ENCODE measurements around the gene ANKRD28. TPM values are rescaled to one million over a fixed set of nuclear protein-coding genes. Genes with fewer than 3 reads are reported as not detected.
"Not testable (repeated sequence)": the region's sequence is repeated elsewhere in the genome, so short reads cannot be mapped to it uniquely, and the experiment has no call there.

The ANKRD28 gene
- total and polyA plus RNA-seq, 9 donors: 19.9 to 32.1 (median 24.9) TPM

GRCh38 chr3:15633159-15633558 lies 164.6 kb downstream of the ANKRD28 start:
- H3K27ac ChIP-seq (ENCODE audit: low read length): peak overlapping the region; percentile 90
- peaks cover 61% of the 10 kb centered on the region for H3K4me1 ChIP-seq (ENCODE audit: control insufficient read depth, insufficient read depth, low read length)

GRCh38 chr3:15632212-15632580 lies 165.6 kb downstream of the ANKRD28 start:
- WGBS (ENCODE audit: insufficient coverage): 95% methylated on average over 4 of the region's 4 CpGs
- Histone ChIP-seq H3K9me3 (replicated peaks; ENCODE audit: control insufficient read depth, low read depth, low read length) (no peaks in the 10 kb centered on the region), H3K27me3 (ENCODE audit: control insufficient read depth, insufficient read depth, low read length) (no peaks in the 10 kb centered on the region), H3K4me1 (ENCODE audit: control insufficient read depth, insufficient read depth, low read length) (peaks cover 51% of the 10 kb centered on the region), H3K4me3 (ENCODE audit: low read length) (no peak overlapping the region), H3K36me3 (ENCODE audit: control insufficient read depth, insufficient read depth, low read length) (no peaks in the 10 kb centered on the region), H3K27ac (ENCODE audit: low read length) (peak overlapping the region; percentile 14)
- DNase-seq: no peak

More at GRCh38 chr3:15633159-15633558, 164.6 kb downstream of the ANKRD28 start:
- DNase-seq: no peak
- WGBS (ENCODE audit: insufficient coverage): 100% methylated on average over 1 of the region's 5 CpGs
- Histone ChIP-seq H3K9me3 (replicated peaks; ENCODE audit: control insufficient read depth, low read depth, low read length) (no peaks in the 10 kb centered on the region), H3K4me3 (ENCODE audit: low read length) (no peak overlapping the region), H3K27me3 (ENCODE audit: control insufficient read depth, insufficient read depth, low read length) (no peaks in the 10 kb centered on the region), H3K36me3 (ENCODE audit: control insufficient read depth, insufficient read depth, low read length) (no peaks in the 10 kb centered on the region)

DNA sequence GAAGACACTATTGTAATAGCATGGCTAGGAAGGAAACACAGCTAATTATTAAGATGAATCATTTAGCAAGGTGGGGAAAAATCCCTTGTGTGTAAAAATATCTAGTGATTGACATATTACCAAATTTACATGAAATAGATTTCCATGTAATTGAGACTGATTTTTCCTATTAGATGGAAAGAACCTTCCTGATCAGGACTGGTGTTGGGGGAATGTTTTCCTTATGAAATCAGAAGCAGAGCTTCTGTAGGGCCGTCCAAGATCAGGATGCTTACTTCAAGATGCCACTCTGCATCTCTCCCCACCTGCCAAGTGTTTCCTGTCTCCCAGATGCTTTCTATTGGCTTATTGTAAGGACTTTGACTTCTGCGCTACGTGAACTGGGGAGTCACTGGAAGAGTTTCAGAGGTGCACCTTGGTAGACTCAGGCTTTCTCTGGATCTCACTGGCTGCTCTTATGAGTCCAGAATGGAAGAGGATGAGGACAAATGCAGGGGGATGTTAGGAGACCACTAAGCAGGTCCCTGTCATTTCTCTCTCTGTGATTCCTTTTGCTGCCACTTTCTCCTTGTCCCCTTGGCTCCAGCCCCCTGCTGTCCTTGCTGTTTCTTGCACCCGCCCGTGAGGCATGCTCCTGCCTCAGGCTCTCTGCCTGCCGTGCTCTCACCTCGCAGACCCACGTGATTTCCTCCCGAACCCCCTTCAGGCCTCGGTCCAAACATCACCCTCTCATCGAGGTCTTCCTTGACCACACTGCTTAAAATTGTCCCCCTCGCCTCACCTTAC lies 166.2 kb downstream of the ANKRD28 start:
- Histone ChIP-seq H3K4me3 (ENCODE audit: low read length) (no peak overlapping the region), H3K27ac (ENCODE audit: low read length) (peak overlapping the region; percentile 31), H3K36me3 (ENCODE audit: control insufficient read depth, insufficient read depth, low read length) (no peaks in the 10 kb centered on the region), H3K27me3 (ENCODE audit: control insufficient read depth, insufficient read depth, low read length) (no peaks in the 10 kb centered on the region), H3K9me3 (replicated peaks; ENCODE audit: control insufficient read depth, low read depth, low read length) (no peaks in the 10 kb centered on the region), H3K4me1 (ENCODE audit: control insufficient read depth, insufficient read depth, low read length) (peaks cover 46% of the 10 kb centered on the region)
- WGBS (ENCODE audit: insufficient coverage): 68% methylated on average over 11 of the region's 12 CpGs
- no peak for DNase-seq

- peak overlapping the region; percentile 23 for H3K4me3 ChIP-seq (ENCODE audit: low read length)
- WGBS (ENCODE audit: insufficient coverage): 22% methylated on average over 5 of the region's 8 CpGs
- no peaks in the 10 kb centered on the region for H3K27me3 ChIP-seq (ENCODE audit: control insufficient read depth, insufficient read depth, low read length)
- peak; percentile 78 for DNase-seq
- H3K27ac ChIP-seq (ENCODE audit: low read length): peak overlapping the region; percentile 50
- H3K9me3 ChIP-seq (replicated peaks; ENCODE audit: control insufficient read depth, low read depth, low read length): no peaks in the 10 kb centered on the region
- H3K4me1 ChIP-seq (ENCODE audit: control insufficient read depth, insufficient read depth, low read length): peaks cover 38% of the 10 kb centered on the region
- no peaks in the 10 kb centered on the region for H3K36me3 ChIP-seq (ENCODE audit: control insufficient read depth, insufficient read depth, low read length)
Observed at GRCh38 chr3:15630646-15631350, 167.0 kb downstream of the ANKRD28 start.

DNA sequence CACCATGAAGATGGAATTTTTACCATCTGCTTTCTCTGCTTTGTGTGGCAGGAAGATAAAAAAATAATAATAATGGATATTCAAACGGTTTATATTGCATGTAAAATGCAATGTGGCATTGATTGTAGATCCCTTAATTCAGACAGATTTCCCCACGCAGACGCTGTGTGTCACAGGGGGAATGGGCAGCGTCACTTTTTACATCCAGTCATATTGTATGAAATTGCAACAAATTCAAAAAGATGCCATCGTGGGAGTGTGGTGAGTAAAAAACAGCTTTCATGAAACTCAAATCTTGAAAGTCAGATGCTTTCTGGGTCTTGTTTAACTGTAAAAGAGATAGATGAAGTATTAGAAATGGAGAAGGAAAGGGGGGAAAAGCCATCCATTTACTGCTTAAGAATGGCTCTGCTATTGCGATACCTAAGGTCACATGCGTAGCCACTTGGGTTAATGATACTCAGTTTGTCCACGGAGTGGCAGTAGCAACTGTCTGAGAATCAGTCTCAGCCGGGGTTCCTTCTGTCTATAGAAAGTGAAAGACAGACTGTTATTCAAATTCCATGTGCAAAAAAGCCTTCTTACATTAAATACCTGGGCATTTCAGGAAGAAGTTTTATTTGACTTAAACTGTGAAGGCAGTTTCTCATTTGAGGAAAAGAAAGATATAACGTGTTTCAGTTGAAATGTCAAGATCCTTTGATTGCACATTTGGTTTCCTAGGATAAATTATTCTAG lies 167.8 kb downstream of the ANKRD28 start:
- Histone ChIP-seq H3K36me3 (ENCODE audit: control insufficient read depth, insufficient read depth, low read length) (no peaks in the 10 kb centered on the region), H3K27me3 (ENCODE audit: control insufficient read depth, insufficient read depth, low read length) (no peaks in the 10 kb centered on the region), H3K4me1 (ENCODE audit: control insufficient read depth, insufficient read depth, low read length) (peaks cover 31% of the 10 kb centered on the region), H3K9me3 (replicated peaks; ENCODE audit: control insufficient read depth, low read depth, low read length) (no peaks in the 10 kb centered on the region), H3K4me3 (ENCODE audit: low read length) (peak overlapping the region; percentile 23), H3K27ac (ENCODE audit: low read length) (peak overlapping the region; percentile 50)
- WGBS (ENCODE audit: insufficient coverage): 17% methylated on average over 1 of the region's 10 CpGs
- DNase-seq: peak; percentile 91

GRCh38 chr3:15628967-15629366 lies 168.8 kb downstream of the ANKRD28 start:
- DNase-seq: no peak
- no peak overlapping the region for H3K4me3 ChIP-seq (ENCODE audit: low read length)
- H3K27me3 ChIP-seq (ENCODE audit: control insufficient read depth, insufficient read depth, low read length): no peaks in the 10 kb centered on the region
- H3K4me1 ChIP-seq (ENCODE audit: control insufficient read depth, insufficient read depth, low read length): peaks cover 25% of the 10 kb centered on the region
- no peaks in the 10 kb centered on the region for H3K36me3 ChIP-seq (ENCODE audit: control insufficient read depth, insufficient read depth, low read length)
- no peak overlapping the region for H3K27ac ChIP-seq (ENCODE audit: low read length)
- H3K9me3 ChIP-seq (replicated peaks; ENCODE audit: control insufficient read depth, low read depth, low read length): no peaks in the 10 kb centered on the region

DNA sequence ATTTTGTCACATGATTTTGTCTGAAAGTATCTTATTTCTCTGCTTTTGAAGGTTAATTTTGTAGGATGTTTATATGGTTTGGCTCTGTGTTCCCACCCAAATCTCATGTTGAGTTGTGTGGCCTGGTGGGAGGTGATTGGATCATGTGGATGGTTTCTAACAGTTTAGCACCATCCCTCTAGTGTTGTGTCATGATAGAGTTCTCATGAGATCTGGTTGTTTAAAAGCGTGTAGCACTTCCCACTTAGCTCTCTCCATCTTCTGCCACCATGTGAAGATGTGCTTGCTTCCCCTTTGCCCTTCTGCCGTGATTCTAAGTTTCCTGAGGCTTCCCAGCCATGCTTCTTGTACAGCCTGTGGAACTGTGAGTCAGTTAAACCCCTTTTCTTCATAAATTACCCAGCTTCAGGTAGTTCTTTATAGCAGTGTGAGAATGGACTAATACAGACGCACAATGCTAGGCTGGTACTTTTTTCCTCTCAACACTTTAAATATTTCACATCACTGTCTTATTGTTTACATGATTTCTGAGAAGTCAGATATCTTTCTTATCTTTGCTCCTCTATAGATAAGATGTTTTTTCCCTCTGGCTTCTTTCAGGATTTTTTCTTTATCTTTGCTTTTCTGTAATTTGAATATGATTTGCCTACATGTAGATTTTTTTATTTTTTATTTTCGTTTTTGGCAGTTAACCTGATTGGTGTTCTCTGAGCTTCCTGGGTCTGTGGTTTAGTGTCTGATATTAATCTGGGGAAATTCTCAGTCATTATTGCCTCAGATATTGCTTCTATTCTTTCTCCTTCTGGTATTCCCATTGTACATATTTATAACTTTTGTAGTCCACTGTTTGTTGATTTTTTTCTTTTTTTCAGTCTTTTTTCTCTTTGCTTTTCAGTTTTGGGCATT lies 174.0 kb downstream of the ANKRD28 start:
- DNase-seq: no peak
- no peak overlapping the region for H3K4me3 ChIP-seq (ENCODE audit: low read length)
- no peak overlapping the region for H3K27ac ChIP-seq (ENCODE audit: low read length)
- WGBS (ENCODE audit: insufficient coverage): 90% methylated on average over 2 of the region's 4 CpGs
- no peaks in the 10 kb centered on the region for H3K27me3 ChIP-seq (ENCODE audit: control insufficient read depth, insufficient read depth, low read length)
- no peaks in the 10 kb centered on the region for H3K4me1 ChIP-seq (ENCODE audit: control insufficient read depth, insufficient read depth, low read length)
- no peaks in the 10 kb centered on the region for H3K36me3 ChIP-seq (ENCODE audit: control insufficient read depth, insufficient read depth, low read length)
- H3K9me3 ChIP-seq (replicated peaks; ENCODE audit: control insufficient read depth, low read depth, low read length): peaks cover 6% of the 10 kb centered on the region

- not testable (repeated sequence) for DNase-seq; H3K9me3 ChIP-seq (replicated peaks; ENCODE audit: control insufficient read depth, low read depth, low read length); H3K36me3 ChIP-seq (ENCODE audit: control insufficient read depth, insufficient read depth, low read length); H3K4me3 ChIP-seq (ENCODE audit: low read length); H3K27ac ChIP-seq (ENCODE audit: low read length); H3K27me3 ChIP-seq (ENCODE audit: control insufficient read depth, insufficient read depth, low read length); H3K4me1 ChIP-seq (ENCODE audit: control insufficient read depth, insufficient read depth, low read length)
- 67% methylated on average over 2 of the region's 8 CpGs for WGBS (ENCODE audit: insufficient coverage)
Observed at GRCh38 chr3:15619659-15620464, 177.9 kb downstream of the ANKRD28 start.

Measured in muscle of leg (tissue), 11 donors.